Stimulated activated CD8-positive, alpha-beta memory T cell treated with anti-CD3 and anti-CD28 coated beads, Interleukin-4, amount 100 ng/mL, for 4 hours (primary cell): ENCODE data around the gene HMX1.

ENCODE experiments used
- DNase-seq, 2 donors: peaks; one replicate each; pipeline ENCODE4 v3.0.0-alpha.2; 2020; ENCODE audit warnings: low read depth in 2 of 2, low spot score in 1 of 2

HMX1 gene

DNA sequence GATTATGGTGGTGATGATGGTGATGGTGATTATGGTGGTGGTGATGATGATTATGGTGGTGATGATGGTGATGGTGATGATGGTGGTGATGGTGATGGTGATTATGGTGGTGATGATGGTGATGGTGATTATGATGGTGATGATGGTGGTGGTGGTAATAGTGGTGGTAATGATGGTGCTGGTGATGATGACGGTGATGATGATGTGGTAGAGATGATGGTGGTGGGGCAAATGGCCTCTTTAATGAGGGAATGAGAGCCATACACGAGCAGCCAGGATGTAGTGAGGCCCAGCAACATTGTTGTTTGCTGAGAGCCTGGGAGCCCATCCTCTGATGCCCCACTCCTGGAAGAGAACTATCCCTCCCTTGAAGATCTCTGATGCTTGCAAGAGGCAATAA is 29.0 kb downstream of the HMX1 start:
- no peak for DNase-seq

GRCh38 chr4:8841678-8842268 is 29.9 kb downstream of the HMX1 start:
- DNase-seq = no peak

DNA sequence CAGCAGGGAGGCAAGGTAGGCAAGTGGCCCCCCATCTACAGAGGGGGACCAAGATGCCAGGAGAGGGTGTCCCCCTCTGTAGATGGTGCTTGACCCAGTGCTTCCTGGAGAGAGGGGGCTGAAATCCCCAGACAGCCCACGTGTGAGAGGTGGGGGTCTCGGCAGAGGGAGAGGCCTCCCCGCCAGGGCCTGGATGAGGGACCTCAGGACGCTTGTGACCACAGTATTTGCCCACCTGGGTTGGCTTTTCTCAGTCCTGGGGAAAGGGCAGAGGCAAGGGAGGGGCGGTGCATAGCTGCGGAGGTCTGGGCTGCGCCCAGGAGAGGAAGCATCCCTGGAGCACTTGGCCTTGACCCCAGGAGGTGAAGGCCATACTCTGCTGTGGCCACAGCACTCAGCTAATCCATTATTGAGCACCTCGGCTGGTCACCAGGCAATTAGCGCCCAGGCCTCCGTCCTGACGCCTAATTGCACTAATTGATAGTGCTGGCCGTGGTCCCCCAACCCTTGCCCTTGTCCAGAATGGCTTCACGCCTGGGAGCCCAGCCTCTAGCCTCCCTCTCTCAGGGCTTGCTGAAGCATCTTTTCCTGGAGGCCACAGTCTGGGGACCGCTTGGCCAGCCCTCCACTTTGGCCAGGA is 30.7 kb downstream of the HMX1 start:
- DNase-seq = no peak

- no peak for DNase-seq
Measured at GRCh38 chr4:8840006-8840793, 31.4 kb downstream of the HMX1 start.

GRCh38 chr4:8838961-8839431 is 32.6 kb downstream of the HMX1 start:
- no peak for DNase-seq

- DNase-seq = no peak
Measured at GRCh38 chr4:8838296-8838960, 33.2 kb downstream of the HMX1 start.

DNA sequence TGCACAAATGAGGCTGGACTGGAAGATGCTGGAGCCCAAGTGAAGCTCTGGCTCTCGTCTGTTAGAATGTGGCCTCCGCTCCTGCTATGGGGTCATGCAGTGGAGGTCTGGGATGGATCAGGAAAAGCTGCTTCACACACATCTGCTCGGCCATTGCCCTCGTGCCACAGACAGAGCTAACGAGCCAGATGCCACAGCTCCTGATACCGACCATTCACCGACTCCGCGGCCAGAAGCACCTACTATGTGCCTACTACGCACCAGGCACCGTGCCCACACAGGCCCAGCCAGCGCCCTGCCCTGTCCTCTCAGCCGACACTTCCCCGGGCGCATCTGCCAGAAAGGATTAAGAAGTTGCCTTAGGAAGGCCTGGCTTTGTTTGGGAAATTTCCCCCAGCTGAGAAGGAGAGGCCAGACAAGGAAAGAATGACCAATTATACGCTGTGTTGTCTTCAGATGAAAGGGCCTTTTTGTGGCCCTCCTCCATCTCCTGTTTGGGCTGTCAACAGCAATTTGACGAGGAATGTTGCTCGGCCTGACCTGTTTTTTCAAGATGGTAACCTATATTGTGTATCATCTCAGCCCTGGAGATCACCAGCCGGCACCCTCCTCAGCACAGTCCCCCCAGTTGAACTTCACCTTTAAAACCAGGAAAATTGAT is 34.3 kb downstream of the HMX1 start:
- DNase-seq = no peak

DNA sequence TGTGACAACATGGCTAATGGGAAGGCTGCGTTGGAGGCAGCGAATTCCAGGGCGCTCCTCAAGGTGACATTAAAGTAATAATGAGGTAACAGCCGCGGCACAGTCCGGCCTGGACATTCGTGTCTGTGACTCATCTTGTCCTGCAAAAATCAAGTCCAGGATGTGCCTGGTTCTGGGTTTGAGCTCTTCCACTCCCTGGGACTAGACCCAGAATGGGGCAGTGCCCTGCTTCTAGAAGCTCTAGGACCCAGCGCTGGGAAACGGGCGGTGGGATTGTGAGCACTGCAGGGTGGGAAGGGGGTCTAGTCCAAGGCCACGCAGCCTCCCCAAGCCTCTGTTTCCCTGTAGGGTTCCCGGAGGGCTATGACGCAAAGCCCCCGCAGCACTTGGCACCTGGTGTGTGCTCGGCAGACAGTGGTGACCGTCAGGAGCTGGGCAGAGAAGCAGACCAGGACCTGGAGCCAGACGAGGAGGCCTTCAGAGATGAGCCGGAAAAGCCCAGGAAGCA is 34.9 kb downstream of the HMX1 start:
- DNase-seq = no peak

DNA sequence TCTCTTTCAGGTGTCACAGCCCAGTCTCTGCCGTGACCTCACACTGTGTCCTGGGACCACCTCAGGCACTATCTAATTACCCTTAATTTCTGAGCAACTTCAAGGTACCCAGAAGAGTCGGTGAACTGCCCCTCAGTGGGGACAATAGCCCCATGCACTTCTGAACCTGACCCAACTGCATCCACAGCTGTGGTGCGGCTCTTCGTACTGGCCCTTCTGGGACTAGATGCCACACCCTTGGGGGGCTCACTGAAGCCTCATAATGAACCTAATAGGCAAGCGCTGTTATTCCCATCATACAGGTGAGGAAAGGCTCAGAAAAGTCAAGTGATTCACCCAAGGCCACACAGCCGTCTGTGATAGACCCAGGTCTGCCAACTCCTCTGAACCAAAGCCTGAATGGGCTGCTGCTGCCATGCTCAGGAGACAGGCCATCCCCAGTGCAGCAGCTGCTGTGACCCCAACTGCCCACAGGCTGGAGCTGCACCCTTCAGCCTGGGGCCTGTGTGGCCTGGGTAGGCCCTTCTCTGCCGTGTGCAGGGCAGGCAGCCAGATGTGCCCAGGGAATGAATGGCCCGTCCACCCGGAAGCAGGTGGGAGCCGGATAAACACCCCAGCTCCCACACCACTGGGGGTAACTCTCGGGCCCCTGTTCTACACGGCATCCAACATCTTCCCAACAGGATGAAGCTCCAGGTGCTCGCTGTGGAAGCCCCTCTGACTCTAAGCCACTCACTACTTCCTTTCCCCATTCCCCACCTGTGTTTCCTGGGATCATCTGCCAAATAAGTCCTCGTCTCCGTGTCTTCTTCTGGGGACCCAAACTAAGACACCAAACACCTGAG is 35.9 kb downstream of the HMX1 start:
- no peak for DNase-seq

GRCh38 chr4:8834681-8835220 is 36.9 kb downstream of the HMX1 start:
- DNase-seq = no peak

GRCh38 chr4:8832113-8832915 is 39.3 kb downstream of the HMX1 start:
- DNase-seq = no peak

DNA sequence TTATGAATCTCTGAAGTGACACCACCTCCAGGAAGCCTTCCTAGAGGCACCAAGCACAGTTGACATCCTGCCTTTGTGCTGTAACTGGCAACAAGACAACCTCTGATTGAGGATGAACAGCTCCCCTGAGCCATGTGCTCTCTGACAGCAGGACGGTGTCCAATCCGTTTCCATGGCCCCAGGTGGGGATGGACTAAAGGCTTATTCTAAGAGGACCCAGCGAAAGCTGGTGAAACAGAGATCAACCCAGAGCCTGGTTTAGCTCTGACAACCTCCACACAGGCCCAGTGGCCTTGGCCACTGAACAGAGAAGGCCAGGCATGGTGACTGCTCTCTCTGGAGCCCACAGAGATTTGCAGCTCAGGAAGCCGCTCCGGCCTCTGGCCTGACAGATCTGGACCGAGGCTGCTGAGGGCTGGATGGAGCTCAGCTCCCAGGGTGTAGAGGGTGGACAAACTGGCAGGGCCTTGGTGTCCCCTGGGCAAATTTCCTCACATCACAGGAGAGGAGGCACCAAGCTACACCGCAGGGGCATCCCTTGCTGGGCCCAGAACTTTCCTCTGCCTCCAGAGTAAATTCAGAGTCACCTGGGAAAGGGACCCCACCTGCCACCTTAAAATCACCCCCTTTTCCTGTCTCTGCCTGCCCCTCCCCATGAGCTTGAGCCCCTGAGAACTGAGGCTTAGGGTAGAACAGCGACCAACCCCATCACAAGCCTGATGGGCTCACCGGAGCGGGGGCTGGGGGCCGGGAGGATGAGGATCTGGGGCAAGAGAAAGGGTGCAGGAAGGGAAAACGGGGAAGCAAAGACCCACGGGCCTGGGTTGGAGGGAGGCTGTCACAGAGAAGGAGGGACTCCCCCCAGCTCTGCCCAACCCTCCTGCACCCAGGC is 40.2 kb downstream of the HMX1 start:
- DNase-seq = no peak

GRCh38 chr4:8830611-8831200 is 40.9 kb downstream of the HMX1 start:
- DNase-seq = no peak

DNA sequence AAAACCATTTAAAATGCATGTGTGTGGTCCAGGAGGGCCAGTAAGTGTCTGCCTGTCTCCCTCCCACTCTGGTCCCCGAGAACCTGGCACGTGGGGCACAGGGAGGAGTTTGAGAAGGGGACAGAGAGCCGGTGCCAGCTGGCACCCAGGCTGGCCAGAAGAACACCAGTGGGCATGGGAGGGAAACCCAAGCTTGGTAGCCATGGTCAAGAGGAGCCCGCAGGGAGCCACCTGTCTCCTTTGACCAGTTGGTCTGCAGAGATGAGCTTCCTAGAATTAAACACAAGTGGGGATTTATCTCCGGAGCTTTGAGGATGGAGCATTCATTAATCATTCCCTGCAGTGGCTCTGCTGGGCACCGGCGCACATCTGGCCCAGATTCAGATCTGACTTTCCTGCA is 41.6 kb downstream of the HMX1 start:
- DNase-seq = no peak

- no peak for DNase-seq
Measured at GRCh38 chr4:8829584-8829983, 42.1 kb downstream of the HMX1 start.

- no peak for DNase-seq
Measured at GRCh38 chr4:8828869-8829268, 42.8 kb downstream of the HMX1 start.

GRCh38 chr4:8821151-8821950 is 50.3 kb downstream of the HMX1 start:
- DNase-seq = no peak
